ENCODE measurements around the gene JUNB. TPM values are rescaled to one million over a fixed set of nuclear protein-coding genes. Genes with fewer than 3 reads are reported as not detected.
A peak's percentile ranks its signal among the peaks of the same experiment; 100 is the strongest.
"Not testable (repeated sequence)": the region's sequence is repeated elsewhere in the genome, so short reads cannot be mapped to it uniquely, and the experiment has no call there.

JUNB gene
- total and polyA plus RNA-seq, 7 donors: 25.1 to 217 (median 37.4) TPM

DNA sequence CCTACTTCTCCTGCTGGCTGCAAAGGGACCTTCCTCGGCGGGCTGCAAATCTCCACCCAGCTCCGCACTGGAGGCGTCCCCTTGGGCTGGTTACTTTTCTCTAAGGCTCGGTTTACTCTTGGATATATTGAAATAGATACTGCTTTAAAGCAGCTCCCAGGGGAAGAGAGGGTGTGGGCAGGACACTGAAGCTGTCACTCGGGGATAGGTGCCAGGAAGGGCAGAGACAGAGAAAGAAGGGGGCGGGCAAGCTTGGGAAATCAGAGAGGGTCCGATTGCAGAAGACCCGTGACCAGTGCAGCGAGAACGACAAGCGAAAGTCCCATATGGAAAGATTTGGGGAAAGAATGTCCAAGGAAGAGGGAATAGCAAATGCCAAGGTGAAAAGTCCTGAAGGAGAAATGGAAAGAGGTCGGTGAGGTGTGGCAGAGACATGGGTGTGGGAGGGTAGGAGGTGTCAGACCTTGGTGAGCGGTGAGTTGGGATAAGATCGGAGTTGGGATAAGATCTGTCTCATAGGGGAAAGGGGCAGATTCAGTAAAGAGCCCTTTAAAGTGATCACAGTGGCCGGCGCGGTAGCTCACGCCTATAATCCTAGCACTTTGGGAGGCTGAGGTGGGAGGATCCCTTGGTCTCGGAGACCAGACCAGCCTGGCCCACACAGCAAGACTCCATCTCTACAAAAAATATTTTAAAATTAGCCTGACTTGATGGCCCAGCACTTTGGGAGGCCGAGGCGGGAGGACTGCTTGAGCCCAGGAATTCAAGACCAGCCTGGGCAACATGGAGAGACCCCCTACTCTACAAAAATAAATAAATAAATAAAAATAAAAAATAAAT is 11.2 kb downstream of the JUNB start:
- ATAC-seq: peak; percentile 36 to 49 (median 48)
- Histone ChIP-seq H3K36me3 (ENCODE audit: insufficient read depth in 1 of 2, low read depth in 1 of 2) (peaks cover 0 to 31% of the 10 kb centered on the region in 2 donors), H3K27ac (peak overlapping the region; percentile 82), H3K4me1 (peaks cover 27% of the 10 kb centered on the region), H3K27me3 (ENCODE audit: insufficient read depth in 3 of 3, low read length in 2 of 3) (no peaks in the 10 kb centered on the region), H3K9me3 (no peaks in the 10 kb centered on the region), H3K4me3 (peak overlapping the region; percentile 96)
- intact Hi-C loops (cut with DNase I): loop anchor here in 1 of 2 donors (5.0 to 10.0 kb wide), 2 partner anchors 40 to 132 kb away; partner anchors contain the start of genes CALR and FARSA
- peak; percentile 44 to 65 for DNase-seq
- 38 to 39% (median 39%) methylated on average over 20 to 22 of the region's 22 CpGs for WGBS, 3 donors
- TF ChIP-seq, protein P1, sequence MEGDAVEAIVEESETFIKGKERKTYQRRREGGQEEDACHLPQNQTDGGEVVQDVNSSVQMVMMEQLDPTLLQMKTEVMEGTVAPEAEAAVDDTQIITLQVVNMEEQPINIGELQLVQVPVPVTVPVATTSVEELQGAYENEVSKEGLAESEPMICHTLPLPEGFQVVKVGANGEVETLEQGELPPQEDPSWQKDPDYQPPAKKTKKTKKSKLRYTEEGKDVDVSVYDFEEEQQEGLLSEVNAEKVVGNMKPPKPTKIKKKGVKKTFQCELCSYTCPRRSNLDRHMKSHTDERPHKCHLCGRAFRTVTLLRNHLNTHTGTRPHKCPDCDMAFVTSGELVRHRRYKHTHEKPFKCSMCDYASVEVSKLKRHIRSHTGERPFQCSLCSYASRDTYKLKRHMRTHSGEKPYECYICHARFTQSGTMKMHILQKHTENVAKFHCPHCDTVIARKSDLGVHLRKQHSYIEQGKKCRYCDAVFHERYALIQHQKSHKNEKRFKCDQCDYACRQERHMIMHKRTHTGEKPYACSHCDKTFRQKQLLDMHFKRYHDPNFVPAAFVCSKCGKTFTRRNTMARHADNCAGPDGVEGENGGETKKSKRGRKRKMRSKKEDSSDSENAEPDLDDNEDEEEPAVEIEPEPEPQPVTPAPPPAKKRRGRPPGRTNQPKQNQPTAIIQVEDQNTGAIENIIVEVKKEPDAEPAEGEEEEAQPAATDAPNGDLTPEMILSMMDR (IDR thresholded peaks at IDR 0.05): no peak

DNA sequence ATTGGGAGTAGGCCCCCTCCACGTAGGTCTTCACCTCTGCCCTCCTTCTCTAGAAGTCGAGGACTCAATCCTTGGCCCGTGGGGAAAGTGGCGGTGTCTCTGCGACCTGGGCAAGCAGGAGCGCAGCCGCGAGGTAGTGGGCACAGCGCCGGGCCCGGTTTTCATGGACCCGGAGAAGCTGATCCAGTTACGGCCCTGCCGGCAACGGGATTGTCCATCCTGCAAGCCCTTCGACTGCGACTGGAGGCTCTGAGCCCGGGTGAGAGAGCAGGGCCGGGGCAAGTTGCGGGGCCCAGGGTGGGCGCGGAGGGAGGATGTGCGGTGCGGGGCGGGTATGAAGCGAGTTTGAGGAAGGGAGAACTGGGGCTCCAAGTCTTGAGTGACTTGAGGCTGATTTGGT is 12.8 kb downstream of the JUNB start:
- 91 to 93% (median 92%) methylated on average over 26 of the region's 26 CpGs for WGBS, 3 donors
- intact Hi-C loops (cut with DNase I): loop anchor here in 1 of 2 donors (5.0 to 10.0 kb wide), 2 partner anchors 42 to 131 kb away; partner anchors contain the start of genes CALR and FARSA

DNA sequence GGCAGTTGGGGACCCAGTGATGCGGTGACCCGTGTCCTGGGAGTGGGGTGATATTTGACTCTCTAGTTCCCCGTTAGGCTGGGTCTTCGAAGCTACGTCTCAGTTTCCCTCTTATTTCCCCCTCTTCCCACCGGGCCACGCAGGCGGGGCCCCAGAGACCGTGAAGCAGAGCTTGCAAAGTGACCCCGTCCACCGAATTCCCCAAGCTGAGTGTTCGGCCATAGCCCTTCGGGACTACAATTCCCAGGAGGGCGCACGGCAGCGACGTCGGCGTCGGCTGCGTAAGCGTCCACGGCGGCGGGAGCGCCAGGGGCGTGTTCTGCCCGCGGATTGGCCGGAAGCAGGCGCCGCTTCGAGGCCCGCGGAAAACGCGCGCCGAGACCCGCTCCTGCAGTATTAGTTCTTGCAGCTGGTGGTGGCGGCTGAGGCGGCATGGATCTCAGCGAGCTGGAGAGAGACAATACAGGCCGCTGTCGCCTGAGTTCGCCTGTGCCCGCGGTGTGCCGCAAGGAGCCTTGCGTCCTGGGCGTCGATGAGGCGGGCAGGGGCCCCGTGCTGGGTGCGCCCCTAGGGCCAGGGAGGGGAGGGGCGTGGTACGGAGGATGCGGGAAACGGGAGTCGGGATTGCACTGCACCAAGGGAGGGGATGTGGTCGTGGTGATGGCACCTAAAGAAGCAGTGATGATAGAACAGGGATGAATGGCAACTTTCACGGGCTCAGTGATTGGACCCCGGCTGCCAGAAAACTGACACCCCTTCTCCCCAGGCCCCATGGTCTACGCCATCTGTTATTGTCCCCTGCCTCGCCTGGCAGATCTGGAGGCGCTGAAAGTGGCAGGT is 15.2 kb downstream of the JUNB start, which contains the start of gene RNASEH2A:
Gene RNASEH2A (plus strand): TSS at position 343 of the 840 bp plus-strand sequence. CDS start 90 bp downstream, at position 433.
- H3K9me3 ChIP-seq: no peaks in the 10 kb centered on the region
- TF ChIP-seq, protein P1 (IDR thresholded peaks at IDR 0.05): no peak
- peaks cover 20% of the 10 kb centered on the region for H3K4me1 ChIP-seq
- ATAC-seq (peak; percentile 85 to 92 (median 86)), DNase-seq (peak; percentile 91 to 95)
- H3K27me3 ChIP-seq (ENCODE audit: insufficient read depth in 3 of 3, low read length in 2 of 3): no peaks in the 10 kb centered on the region
- H3K4me3 ChIP-seq: peak within 1 kb of the TSS; percentile 81
- H3K27ac ChIP-seq: peak within 1 kb of the TSS; percentile 65
- intact Hi-C loops (cut with DNase I): loop anchor here in 1 of 2 donors (5.0 to 10.0 kb wide), 2 partner anchors 36 to 128 kb away; partner anchors contain the start of genes CALR and FARSA
- 3 to 4% (median 3%) methylated on average over 62 to 66 of the region's 66 CpGs for WGBS, 3 donors
- H3K36me3 ChIP-seq (ENCODE audit: insufficient read depth in 1 of 2, low read depth in 1 of 2): peaks cover 0 to 3% of the 10 kb centered on the region in 2 donors

More for the DNA sequence above, 12.8 kb downstream of the JUNB start:
- H3K27ac ChIP-seq: no peak overlapping the region
- TF ChIP-seq, protein P1 (IDR thresholded peaks at IDR 0.05): no peak
- peaks cover 27% of the 10 kb centered on the region for H3K4me1 ChIP-seq
- no peak overlapping the region for H3K4me3 ChIP-seq
- peaks cover 0 to 16% of the 10 kb centered on the region in 2 donors for H3K36me3 ChIP-seq (ENCODE audit: insufficient read depth in 1 of 2, low read depth in 1 of 2)
- H3K9me3 ChIP-seq: no peaks in the 10 kb centered on the region
- DNase-seq: no peak
- H3K27me3 ChIP-seq (ENCODE audit: insufficient read depth in 3 of 3, low read length in 2 of 3): no peaks in the 10 kb centered on the region
- no peak for ATAC-seq

DNA sequence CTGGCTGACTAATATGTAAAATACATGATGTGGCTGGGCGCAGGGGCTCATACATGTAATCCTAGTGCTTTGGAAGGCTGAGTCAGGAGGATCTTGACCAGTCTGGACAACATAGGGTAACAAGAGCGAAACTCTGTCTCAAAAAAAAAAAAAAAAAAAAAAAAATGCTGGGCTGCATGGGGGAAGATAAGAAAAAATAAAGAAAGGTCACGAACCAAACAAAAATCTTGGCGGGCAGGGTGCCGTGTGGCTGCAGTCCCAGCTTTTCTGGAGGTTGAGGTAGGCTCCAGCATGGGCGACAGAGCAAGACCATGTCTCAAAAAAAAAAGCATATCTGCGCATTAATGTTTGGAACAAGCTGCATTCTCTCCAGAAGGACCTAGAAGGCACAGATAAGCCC is 23.8 kb downstream of the JUNB start:
- Histone ChIP-seq H3K9me3 (no peaks in the 10 kb centered on the region), H3K27ac (no peak overlapping the region), H3K4me3 (no peak overlapping the region), H3K27me3 (ENCODE audit: insufficient read depth in 3 of 3, low read length in 2 of 3) (no peaks in the 10 kb centered on the region), H3K36me3 (ENCODE audit: insufficient read depth in 1 of 2, low read depth in 1 of 2) (peaks cover 0 to 19% of the 10 kb centered on the region in 2 donors), H3K4me1 (no peaks in the 10 kb centered on the region)
- DNase-seq (no peak), ATAC-seq (no peak)
- 89 to 93% (median 90%) methylated on average over 7 of the region's 7 CpGs for WGBS, 3 donors
- TF ChIP-seq, protein P1 (IDR thresholded peaks at IDR 0.05): no peak
- intact Hi-C loops (cut with DNase I): no loop called here

DNA sequence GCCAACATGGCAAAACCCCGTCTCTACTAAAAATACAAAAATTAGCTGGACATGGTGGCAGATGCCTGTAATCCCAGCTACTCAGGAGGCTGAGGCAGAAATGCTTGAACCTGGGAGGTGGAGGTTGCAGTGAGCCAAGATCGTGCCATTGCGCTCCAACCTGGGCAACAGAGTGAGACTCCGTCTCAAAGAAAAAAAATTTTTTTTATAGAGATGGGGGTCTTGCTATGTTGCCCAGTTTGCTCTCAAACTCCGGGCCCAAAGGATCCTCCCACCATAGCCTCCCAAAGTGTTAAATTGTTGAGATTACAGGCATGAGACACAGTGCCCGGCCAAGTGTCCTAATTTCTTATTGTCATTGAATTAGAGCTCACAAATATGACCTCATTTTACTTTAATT is 25.9 kb downstream of the JUNB start:
- H3K9me3 ChIP-seq; H3K4me1 ChIP-seq; H3K27ac ChIP-seq; H3K27me3 ChIP-seq (ENCODE audit: insufficient read depth in 3 of 3, low read length in 2 of 3); H3K4me3 ChIP-seq; ATAC-seq; intact Hi-C loops (cut with DNase I); DNase-seq: not testable (repeated sequence)
- H3K36me3 ChIP-seq (ENCODE audit: insufficient read depth in 1 of 2, low read depth in 1 of 2): peaks cover 0 to 18% of the 10 kb centered on the region in 2 donors
- WGBS, 3 donors: 90 to 96% (median 91%) methylated on average over 6 of the region's 6 CpGs

DNA sequence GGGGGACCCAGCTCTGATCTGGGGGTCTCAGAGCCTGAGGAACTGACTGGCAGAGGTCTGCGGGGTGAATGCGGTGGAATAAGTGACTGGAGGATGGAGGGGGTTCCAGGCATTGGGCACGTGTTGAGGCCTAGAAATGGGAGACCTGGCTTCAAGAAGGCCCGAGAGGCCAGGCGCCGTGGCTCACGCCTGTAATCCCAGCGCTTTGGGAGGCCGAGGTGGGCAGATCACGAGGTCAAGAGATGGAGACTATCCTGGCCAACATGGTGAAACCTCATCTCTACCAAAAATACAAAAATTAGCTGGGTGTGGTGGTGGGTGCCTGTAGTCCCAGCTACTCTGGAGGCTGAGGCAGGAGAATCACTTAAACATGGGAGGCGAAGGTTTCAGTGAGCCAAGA is 26.5 kb downstream of the JUNB start:
- DNase-seq; ATAC-seq; H3K4me3 ChIP-seq; H3K27me3 ChIP-seq (ENCODE audit: insufficient read depth in 3 of 3, low read length in 2 of 3); H3K27ac ChIP-seq; H3K4me1 ChIP-seq; H3K9me3 ChIP-seq; intact Hi-C loops (cut with DNase I): not testable (repeated sequence)
- peaks cover 0 to 16% of the 10 kb centered on the region in 2 donors for H3K36me3 ChIP-seq (ENCODE audit: insufficient read depth in 1 of 2, low read depth in 1 of 2)
- 90 to 92% (median 90%) methylated on average over 11 of the region's 11 CpGs for WGBS, 3 donors

All from psoas muscle (tissue), 8 donors.